HG02759 (cell line): ENCODE data around the gene COL20A1.

Source experiments
- ATAC-seq: cut with Tn5 transposase; IDR thresholded peaks from one replicate; pipeline ENCODE4 v1.9.1; 2021; ENCODE audit warnings: mild to moderate bottlenecking, moderate library complexity; ENCODE audit not compliant: unreplicated experiment

COL20A1 gene

DNA sequence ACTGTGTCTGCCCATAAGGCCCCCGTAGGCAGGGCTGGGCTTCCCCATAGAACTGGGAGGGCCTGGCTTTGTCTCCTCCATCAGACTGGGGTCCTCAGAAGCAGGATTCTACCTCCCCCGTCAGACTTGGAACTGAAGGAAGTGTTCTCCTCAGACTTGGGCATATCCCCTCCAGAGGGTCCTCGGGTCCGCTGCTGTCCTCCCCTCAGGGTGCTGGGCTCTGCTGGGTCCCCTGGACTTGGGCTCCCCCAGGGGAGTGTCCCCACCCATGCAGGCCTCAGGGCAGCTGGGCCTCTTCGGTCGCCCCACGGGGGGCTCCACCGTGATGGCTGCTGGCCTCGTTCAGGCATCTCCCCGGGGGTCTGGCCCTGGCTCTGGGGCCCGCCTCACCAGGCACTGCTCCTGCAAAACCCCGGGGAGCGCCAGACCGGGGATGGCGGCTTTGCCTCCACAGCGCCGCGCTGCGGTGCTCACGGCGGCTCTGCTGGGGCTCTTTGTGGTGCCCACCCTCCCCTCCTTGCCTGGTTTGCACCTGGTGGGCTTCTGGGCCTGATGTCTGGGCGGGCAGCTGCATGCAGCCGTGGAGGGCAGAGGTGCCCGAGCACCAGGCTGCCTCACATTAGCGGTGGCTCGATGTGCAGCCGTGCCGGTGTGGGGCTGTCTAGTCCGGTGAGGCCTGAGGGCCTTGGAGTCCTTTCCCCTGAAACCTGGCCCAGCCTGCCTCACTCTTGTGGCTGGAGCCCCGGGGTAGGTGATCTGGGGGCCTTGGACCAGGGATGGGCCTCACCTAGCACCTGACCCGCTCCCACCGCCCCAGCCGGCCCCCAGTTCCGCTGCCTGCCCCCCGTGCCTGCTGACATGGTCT lies 13.9 kb downstream of the COL20A1 start:
- no peak for ATAC-seq

DNA sequence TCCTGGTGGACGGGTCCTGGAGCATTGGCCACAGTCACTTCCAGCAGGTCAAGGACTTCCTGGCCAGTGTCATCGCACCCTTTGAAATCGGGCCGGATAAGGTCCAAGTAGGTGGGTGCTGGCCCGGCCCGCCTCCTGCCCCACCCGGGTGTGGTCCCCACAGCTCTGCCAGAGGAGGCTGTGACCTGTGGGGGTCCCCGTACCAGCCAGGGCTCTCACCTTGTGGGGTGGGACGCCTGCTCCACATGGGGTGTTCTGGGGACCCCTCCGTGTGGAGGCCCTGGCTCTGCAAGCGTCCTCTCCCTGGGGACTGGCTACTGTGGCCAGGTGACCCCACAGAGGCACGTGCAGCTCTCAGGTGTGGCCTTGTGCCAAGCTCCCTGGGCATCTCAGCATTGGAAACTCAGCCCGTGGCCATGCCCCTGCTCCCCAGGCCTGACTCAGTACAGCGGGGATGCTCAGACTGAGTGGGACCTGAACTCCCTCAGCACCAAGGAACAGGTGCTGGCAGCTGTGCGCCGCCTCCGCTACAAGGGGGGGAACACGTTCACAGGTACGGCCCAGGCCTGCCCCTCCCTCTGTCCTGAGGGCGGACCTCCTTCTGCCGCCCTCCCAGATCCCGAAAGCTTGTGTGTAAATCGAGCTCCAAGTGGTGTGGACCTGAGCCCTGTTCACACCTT lies 14.7 kb downstream of the COL20A1 start:
- ATAC-seq = no peak

DNA sequence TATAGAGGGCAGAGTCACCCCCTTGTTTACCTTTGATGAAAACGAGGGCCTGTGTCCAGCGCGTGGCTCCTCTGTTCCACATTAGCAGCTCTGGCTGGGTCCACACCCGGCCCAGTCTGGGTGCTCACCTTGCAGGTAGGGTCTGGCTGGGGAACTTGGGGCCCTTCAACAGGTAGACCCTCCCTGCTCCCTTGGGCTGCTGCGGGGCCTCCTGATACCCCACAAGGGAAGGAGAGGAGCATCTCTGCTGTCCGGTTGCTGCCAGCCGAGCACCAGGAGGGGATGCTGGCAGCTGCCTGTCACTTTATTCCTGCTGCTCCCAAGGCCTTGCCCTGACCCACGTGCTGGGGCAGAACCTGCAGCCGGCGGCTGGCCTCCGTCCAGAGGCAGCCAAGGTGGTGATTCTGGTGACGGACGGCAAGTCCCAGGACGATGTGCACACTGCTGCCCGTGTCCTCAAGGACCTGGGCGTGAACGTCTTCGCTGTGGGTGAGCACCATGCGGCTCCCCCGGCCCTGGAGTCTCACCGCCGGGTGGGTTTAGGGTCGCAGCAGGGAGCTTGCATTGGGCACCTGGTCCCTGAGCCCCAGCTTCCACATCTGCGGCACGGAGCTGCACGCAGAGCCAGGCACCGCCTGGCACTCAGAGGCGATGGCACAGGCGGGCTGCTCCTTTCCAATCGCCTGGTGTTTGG lies 15.4 kb downstream of the COL20A1 start:
- ATAC-seq = no peak

DNA sequence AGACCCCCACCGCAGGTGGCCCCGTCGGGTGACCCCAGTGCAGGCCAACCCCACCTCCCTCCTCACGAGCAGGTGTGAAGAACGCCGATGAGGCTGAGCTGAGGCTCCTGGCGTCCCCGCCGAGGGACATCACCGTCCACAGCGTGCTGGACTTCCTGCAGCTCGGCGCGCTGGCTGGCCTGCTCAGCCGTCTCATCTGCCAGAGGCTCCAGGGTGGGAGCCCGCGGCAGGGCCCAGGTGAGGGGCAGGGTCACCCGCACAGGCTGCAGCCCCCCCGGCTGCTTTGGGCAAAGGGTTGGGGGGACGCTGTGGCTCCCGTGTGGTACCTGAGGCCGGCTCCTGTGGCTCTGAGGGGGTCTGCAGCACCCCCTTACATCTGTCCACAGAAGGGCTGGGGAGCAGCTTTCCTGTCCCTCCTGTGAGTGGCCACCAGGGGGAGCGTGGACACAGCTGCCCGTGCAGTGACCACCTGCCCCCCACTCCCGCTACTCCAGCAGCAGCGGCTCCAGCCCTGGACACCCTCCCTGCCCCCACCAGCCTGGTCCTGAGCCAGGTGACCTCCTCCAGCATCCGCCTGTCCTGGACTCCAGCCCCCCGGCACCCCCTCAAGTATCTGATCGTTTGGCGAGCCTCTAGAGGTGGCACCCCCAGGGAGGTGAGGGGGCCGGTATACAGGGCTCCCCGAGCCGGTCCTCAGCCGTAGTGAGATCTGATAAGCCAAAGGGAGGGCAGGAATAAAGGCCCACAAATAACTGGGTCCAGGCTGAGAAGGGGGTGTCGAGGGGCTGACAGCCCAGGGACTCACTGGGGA lies 16.5 kb downstream of the COL20A1 start:
- ATAC-seq = no peak

DNA sequence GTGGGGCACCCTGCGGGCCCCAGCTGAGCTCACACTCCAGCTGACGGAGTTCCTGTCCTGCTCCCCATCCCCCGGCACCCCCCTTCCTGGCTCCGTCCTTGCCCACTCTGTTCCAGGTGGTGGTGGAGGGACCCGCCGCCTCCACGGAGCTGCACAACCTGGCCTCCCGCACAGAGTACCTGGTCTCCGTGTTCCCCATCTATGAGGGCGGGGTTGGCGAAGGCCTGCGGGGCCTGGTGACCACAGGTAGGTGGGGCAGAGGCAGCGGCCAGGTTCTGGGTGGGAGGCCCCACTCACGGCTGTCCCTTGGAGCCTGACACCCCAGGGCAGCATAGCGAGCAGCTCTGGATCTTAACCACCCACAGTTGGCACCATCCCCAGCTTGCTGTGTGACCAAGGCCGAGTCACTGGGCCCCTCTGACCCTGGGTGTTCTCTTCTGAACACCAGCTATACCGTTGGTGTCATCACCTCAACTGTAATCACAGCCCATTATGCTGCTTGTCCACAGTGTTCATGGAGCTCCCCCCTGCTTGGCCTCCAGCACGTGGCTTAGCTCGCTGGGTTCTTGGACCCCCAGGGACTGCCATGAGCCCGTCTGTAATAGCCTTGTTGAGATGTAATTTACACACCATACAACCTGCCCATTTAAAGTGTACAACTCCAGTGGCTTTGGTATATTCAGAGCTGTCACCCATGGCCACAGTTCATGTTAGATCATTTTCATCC lies 17.4 kb downstream of the COL20A1 start:
- no peak for ATAC-seq

DNA sequence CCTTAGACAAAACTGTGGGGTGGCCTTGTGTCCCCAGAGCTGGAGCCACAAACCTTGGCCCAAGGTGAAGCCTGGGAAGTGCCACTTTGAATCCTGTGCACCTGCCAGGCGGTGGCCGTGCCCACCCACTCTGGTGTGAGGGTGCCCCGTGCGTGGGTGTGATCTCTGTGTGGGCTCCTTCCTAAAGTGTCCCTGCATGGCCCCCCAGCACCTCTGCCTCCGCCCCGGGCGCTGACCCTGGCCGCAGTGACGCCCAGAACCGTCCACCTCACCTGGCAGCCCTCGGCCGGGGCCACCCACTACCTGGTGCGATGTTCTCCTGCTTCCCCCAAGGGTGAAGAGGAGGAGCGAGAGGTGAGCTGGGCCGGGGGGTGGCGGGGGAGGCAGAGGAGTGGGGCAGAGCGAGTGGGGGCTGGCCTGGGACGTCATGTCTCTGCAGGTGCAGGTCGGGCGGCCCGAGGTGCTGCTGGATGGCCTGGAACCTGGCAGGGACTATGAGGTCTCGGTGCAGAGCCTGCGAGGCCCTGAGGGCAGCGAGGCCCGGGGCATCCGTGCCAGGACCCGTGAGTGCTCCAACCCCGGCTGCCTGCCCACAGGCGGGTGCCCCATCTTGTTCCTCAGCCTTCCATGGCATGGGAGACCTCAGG lies 18.3 kb downstream of the COL20A1 start:
- ATAC-seq = no peak

DNA sequence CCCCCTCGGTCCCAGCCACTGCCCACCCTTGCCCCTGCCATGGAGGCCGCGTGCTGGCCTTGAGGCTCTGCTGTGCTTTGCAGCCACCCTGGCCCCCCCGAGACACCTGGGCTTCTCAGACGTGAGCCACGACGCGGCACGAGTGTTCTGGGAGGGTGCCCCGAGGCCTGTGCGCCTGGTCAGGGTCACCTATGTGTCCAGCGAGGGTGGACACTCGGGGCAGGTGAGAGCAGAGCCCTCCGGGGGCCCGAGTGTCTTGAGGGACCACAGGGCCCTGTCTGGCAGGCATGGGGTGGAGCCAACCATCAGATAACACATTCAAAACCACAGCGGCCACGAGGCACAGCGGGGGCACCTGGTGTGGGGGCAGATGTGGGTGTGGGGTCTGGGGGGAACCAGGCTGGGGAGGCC lies 18.9 kb downstream of the COL20A1 start:
- no peak for ATAC-seq

DNA sequence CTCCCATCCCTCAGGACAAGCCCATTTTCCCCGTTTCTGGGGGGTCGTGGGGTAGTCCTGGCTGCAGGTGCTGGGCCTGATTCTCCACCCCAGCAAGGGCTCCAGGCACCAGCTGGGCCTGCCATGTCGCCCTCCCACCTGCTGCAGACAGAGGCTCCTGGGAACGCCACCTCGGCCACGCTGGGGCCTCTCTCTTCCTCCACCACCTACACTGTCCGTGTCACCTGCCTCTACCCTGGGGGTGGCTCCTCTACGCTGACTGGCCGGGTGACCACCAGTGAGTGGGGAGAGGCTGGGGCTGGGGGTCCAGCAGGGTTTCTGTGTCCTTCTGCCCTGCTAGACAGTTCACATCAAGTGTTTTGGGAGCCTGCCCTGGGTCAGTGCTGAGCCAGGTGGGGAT lies 19.3 kb downstream of the COL20A1 start:
- no peak for ATAC-seq

DNA sequence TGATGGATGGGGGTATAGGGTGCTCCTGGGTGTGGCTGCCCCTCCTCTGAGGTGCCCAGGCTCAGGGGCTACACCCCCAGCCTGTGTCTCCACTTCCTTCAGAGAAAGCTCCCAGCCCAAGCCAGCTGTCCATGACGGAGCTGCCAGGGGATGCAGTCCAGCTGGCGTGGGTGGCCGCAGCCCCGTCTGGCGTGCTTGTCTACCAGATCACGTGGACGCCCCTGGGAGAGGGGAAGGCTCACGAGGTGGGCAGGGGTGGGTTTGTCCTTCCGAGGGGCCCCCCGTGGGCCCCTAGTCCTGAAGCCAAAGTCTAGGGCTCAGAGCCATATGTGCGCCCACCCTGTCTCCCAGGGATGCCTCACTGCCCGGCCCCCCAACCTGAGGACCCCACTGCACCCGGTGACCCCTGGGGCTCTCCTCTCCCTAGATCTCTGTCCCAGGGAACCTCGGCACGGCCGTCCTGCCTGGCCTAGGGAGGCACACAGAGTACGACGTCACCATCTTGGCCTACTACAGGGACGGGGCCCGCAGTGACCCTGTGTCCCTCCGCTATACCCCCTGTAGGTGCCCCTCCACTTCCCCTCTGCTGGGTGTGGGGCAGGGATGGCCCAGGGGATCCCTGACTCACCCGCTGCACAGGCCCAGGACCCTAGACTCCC lies 19.8 kb downstream of the COL20A1 start:
- ATAC-seq = no peak

DNA sequence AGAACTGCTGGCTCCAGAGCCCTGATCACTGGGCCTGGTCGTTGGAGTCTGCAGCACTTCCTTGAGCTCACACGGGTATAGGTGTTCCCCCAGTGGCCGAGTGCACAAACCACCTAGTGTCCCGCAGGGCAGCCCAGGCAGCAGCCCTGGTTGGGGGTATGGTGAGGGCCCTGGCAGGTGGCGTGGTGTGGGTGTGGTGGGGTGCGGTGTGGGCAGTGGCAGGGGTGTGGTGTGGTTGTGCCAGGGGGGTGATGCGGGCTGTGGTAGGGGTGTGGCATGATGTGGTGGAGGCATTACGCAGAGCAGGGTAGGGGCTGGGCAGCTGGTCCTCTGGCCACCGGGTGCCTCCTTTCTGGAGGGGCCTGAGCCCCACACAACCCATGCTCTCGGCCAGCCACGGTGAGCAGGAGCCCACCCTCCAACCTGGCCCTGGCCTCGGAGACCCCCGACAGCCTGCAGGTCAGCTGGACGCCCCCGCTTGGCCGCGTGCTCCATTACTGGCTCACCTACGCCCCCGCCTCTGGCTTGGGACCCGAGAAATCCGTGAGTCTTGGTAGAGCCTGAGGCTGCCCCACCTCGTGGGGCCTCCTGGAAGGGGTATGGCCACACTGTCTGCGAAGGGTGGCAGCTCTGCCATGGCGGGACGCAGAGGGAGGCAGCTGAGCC lies 20.5 kb downstream of the COL20A1 start:
- ATAC-seq = no peak

DNA sequence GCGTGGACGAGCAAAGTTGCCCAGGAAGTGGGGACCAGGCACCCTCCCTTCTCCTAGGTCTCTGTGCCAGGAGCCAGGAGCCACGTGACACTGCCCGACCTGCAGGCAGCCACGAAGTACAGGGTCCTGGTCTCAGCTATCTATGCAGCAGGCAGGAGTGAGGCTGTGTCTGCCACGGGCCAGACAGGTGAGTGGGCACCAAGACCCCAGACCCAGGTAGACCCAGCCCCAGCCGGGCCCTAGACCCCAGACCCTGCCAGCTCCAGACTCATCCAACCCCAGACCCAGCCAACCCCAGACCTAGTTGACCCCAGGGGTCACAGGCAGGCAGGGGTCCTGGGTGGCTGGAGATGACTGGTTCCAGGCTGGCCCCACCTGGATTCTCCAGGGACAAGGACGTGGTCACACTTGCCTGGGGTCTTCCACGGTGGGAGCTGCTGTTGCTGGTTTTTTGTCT lies 21.1 kb downstream of the COL20A1 start:
- no peak for ATAC-seq

DNA sequence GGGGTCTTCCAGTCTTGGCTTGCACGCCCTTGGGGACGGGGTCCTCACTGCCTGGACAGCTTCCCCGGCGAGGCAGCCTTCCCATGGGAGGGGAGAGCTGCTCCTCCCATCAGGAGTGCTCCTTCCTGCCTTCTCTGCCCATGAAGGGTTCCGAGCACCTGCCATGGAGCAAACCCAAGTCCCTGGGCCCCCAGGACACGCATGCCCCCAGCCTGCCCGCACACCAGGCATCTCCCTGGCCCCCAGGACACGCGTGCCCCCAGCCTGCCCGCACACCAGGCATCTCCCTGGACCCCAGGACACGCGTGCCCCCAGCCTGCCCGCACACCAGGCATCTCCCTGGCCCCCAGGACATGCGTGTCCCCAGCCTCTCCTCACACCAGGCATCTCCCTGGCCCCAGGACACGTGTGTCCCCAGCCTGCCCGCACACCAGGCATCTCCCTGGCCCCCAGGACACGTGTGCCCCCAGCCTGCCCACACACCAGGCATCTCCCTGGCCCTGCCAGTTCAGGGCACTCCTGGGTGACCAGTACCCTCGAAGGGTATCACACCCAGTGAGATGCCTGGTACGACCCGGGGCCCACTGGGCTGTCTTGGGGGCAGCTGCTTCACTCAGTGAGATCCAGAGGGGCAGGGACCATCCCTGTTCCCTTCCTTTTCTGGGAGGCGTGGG lies 21.7 kb downstream of the COL20A1 start:
- ATAC-seq = no peak

DNA sequence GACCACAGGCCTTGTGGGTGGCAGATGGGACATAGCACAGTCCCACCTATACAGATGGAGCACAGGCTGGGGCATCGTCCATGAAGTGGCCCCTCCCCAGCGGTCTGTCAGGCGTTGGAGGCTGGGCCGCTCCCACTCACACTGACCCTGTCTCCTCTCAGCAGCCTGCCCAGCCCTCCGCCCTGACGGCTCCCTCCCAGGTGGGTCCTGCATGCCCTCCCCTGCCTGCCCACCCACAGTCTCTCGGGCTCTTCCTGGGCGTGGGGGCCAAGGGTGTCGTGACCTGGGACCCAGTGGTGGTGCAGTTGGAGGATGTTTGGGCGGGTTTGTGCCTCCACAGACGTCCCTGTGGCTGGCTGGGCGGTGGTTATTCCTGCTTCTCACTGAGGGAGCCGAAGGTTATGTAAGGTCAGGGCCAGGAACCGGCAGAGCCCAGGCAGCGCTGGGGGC lies 22.3 kb downstream of the COL20A1 start:
- no peak for ATAC-seq

DNA sequence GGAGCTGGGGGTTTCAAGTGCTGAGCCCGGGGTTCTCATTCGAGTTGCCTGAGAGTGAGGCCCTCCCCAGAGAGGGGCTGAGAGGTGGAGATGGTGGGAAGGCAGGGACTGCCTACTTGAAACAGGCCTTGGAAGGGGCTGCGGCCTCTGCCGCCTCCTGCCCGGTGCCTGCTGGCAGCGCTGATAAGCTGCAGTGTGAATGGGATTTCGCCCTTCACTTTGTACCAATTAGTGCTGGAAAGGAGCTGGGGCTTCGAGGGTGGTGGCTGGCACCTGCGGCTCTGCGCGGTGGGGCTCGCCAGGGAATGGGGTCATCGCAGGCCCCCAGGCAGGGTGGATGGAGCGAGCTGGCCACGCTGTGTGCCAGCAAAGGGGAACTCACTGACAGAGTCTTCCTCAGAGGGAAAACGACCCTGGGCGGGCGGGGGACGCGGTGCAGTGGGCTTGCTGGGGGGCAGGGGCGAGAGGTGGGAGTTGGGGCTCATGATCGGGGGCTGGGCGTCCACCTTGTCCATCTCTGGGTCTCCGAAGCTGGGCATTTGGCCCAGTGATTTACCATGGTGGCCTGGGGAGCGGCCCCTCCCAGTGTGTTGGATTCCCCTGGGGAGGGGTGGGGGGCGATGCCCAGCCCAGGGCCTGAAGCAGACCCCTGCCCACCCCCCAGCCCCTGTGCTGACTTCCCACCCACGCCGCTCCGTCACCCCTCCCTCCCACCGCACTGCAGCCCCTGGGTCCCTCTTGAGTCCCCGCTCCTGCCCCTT lies 22.9 kb downstream of the COL20A1 start:
- no peak for ATAC-seq

DNA sequence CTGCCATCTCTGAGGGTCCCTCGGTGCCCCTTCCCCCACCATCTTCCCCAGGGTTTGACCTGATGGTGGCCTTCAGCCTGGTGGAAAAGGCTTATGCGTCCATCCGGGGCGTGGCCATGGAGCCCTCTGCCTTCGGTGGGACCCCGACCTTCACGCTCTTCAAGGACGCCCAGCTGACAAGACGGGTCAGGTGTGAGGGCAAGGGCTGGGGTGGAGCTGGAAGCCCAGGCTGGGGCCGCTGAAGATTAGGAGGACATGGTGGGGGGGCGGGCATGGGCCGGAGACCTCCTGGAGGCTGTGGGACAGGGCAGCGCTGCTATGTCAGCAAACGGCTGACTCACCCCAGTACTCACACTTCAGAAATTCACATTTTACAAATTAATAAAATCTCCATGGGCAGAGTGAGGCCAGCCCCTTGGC lies 23.5 kb downstream of the COL20A1 start:
- ATAC-seq = no peak

DNA sequence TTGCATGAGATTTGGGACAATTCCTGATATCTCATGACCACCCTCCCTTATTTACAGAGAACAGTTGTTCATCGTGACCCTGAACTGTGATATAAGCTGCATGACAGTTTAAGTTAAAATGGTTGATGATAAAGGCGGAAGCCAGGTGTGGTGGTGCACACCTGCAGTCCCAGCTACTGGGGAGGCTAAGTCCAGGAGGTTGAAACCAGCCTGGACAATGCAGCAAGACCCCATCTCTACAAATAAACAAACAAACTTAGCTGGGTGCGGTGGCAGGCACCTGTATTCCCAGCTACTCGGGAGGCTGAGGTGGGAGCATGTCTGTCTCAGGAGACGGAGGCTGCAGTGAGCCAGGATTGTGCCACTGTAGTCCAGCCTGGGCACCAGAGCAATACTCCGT lies 24.1 kb downstream of the COL20A1 start:
- no peak for ATAC-seq

DNA sequence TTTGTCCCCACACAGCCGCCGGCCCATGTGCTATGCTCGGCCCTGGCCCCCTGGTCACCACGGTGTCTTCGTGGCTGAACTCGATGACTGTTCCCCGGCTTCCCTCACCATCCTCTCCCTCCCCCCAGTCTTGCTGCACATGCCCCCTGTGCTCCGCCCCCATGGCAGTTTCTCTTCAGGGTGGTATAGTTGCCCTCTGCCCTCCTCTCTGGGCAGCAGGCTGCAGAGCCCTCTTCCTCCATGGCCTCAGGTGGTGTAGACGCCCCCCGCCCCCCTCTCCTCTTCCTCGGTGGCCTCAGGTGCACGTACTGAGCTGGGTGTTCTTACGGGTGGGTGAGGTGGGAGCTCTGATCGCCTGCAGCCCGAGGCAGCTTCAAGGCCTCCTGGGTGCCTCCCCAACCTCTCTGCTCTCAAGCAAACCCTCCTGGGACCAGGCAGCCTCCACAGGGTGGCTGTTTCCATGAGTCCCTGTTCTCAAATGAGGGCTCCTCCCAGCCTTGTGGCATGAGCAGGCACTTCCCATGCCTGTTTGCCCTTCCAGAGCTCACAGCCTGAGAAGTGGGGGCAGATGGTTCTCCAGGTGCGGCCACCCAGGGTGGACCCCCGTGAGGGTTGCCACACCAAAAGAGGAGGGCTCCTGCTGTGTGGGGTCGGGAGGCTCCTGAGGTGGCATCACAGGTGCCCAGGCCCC lies 24.8 kb downstream of the COL20A1 start:
- ATAC-seq = no peak
